NCI-H774 (cell line): Measurements from ENCODE around the gene GNPAT.

ENCODE experiments used
- DNase-seq: peaks from one replicate; lab custom pipeline; 2025; lab: John Stamatoyannopoulos, UW

Gene GNPAT

DNA sequence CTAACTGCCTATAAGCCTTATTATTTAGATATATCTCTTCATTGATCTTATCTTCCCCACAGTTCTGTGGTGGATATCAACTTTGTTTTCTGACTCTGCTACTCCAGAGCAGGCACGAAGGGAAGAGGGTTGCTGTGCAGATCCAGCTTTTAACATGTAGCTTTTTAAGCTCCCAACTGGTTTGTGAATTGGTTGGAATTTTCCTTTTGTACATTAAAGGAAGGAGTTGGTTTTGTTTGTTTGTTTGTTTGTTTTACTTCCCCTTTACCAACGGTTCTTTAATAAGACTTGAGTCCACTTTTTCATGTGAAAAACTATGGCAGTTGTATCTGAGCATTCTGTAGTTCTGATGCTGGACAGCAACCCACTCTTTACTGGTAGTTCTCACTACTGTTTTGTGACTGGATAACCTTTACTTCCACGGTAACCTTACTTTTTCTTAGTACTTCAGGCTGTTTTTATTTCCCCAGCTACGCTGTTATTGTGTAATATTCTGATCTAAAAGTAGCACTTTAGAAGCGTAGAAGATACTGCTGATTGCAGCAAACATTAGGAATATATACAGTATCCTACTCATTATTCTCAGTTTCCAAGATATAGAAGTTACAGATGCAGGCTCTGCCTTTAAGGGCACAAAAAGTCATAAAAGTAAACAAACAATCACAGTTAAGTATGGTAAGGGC is 1.6 kb downstream of the GNPAT start:
- DNase-seq, result no peak

DNA sequence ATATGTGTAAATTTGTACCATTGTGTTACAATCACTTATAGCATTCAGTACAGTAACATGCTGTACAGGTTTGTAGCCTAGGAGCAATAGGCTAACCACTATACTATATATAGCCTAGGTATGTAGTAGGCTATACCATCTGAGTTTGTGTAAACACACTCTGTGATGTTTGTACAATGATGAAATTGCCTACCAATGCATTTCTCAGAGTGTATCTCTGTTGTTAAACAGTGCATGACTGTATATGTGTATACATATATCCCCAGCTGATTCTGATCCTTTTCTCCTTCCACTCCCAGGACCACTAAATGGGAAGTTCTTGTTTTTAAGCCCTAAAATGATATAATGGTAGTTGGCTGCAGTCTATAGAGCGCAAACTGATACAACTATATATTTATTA is 7.8 kb downstream of the GNPAT start:
- DNase-seq, result no peak

DNA sequence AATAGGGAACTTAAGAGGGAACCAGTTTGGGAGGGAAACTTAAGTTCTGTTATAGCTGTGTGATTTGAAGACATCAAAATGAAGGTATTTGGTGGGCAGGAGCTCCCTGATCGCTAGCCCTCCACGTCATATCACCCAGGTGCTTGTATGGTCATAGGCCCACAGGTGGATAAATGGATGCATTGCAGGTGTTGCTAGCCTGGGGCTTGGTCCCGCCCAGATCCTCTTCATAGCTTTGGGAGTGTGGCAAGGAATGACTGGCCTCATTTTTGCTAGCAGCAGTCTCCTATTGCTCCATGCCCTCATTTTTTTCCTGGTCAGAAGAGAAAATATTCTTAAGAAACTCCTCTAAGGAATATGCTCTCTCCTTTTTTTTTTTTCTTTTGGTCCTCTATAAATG is 11.3 kb downstream of the GNPAT start:
- no peak for DNase-seq

DNA sequence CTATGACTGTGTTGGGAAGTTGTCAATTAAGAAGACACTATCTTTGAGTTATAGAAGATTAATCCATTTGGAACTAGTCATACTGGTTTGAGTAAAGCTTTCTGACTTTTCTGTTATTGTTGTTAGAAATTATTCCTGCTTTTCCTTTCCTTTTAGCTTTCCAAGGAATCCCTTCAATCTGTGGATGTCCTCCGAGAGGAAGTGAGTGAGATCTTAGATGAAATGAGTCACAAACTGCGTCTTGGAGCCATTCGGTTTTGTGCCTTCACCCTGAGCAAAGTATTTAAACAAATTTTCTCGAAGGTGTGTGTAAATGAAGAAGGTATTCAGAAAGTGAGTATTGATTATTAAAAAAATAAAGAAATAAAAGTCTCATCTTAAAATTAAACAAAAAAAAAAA is 19.3 kb downstream of the GNPAT start:
- DNase-seq, result no peak

DNA sequence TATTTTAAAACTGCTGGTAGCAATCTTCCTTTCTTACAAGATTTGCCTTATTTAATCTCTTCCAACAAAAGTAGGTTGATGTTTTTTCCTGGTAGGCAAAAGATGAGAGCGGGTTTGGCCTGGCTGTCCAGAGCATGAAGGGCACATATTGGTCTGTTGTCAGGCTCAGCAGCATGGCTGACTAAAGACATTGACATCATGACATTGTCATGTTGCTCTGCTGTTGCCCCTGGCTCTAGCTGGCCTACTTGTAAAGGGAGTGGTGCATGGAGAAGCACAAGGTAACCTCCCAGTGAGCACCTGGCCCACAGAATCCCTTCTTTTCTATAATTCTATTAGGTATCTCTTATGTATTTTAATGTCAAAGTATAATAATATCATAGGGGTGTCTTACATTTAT is 23.6 kb downstream of the GNPAT start:
- DNase-seq, result no peak

DNA sequence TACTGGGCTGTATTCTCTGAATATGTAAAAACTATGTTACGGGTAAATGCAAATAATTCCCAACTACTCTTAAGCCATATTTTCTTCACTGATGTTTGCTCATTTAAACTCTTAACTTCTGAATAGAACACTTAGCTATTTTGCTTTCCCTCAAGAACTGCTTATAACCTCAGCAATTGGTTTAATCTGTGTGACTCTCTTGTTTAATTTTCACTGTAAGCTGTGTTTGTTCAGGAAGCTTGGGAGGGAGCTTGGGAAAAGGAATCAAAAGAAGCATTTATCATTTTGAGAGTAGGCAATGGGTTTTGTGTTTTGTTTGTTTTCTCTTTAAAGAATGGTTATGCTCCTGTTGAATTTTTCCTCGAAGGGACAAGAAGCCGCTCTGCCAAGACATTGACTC is 24.4 kb downstream of the GNPAT start:
- DNase-seq, result peak; percentile 3

DNA sequence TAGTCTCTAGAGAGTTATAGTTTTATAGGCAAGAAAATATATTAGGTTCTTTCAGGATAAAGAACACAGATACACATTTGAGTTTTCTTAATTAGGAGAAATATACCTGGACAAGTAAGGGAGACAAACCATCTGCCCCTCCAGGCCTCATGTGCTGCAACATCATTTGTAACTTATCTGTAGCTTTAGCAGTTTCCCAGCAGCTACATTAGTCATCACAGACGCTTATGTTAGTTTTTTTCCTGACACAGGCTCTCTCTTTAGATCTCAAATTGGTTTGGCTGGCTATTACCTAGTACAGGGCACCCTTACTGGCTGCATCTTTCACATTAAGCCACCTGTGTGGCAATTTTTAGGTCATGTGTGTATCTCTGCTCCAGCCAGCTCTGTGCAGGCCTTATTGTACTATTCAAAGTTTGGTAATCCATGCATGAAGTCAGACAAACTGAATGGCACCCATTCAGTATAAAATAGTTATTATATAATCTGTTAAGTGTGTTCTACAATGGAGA is 25.9 kb downstream of the GNPAT start:
- no peak for DNase-seq

DNA sequence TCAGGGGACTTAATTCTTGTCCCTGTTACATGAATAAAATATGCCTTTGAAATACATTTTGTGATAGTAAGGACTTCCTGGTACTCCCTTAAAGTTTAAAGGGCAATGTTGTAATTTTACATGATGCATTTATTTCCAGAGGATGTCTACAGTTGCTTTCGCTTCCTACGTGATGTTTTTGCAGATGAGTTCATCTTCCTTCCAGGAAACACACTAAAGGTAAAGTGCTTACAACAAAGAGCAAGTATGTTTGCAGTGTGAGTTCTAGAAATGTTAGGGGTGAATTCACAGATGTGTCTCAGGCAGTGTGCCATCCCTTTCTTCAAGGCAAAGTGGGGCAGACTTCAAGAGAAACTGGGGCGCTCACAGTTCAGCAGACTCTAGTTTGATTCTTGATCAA is 31.2 kb downstream of the GNPAT start:
- DNase-seq, result no peak

DNA sequence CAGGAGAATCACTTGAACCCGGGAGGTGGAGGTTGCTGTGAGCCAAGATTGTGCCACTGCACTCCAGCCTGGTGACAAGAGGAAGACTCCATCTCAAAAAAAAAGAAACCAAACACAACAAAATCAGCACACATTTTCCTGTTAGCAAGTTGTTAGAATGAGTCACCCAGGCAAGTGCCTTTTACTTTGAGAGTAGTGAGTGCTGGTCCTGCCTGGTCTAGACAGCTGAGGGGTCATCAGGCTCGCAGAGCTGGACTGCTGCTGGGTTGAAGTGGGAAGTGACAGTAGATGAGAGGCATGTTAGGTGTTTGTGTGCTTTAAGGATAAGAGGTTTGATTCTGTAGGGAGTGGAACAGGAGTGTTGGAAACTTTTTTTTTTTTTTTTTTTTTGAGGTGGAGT is 31.9 kb downstream of the GNPAT start:
- no peak for DNase-seq

DNA sequence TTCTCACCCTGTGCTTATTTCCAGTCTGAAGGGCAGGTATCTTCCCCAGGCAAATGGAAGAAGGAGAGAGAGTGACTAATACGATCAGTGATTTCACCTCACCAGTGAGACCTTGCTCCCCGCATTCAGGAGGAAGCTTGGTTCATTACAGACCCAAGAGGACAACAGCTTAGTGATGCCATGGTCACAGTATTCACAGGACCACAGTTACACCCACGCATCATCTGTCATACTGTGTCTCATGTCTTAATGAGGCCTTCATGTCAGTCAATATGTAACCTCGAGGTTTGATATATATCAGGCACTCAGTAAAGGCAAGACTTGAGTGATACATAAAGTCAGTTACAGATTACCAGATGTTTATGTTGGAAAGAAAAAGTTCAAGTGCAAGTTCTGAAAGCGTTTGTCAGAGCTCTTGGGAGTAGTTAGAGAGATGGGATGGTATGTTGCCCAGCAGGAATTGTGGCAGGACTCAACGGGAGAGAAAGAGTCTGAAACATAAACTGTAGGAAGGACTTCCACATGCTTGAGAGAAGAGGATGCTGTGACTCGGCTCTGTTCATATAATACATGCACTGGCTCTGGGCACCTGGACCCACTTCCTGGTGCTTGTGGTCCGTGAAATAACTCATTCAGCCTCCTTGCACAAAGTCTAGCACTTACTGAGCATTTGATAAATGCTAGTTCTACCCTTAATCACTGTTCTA is 33.3 kb downstream of the GNPAT start:
- DNase-seq, result no peak

DNA sequence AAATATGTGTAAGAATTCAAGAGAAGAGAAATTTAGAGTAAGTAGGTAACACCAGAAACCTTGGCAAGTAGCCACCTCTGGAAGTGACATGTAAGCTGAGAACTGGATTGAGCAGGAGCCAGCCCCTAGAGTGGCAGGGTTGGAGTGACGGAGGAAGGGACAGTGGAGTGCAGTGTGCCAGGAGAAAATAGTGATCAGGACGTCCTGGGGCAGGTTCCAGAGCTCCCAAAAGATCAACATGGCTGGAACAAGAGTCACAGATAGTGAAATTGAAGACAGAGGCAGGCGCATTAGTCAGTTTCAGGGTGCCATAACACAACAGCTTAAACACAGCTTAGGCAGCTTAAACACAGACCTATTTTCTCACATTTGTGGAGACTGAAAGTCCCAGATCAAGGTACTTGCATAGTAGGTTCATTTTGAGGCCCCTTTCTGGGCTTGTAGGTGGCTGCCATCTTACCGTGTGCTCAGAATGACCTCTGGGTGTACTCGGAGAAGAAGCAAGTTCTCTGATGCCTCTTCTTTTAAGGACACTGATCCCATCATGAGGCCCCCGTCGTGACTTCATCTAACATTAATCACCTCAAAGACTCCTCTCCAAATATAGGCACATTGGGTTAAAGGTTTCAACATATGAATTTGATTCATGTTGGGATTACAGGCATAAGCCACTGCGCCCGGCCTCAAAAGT is 37.2 kb downstream of the GNPAT start:
- DNase-seq, result no peak

DNA sequence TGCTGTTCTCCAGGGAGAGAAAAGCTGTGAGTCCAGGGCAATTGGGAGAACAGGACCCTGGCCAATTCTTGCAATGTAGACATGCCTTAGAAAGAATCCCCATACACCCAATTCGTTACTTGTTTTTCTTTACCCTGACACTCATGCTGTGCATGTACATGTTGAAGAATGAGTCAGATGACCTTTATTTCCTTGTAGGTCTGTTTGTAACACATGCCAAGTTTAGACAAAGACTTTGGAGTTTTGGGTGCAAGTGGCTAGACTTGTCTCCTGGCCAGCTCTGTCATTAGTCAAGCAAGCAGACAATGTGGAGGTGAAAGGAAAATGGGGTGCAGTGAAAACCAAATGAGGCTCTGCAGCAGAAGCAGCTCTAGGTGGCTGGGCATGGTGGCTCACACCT is 38.1 kb downstream of the GNPAT start:
- DNase-seq, result no peak

DNA sequence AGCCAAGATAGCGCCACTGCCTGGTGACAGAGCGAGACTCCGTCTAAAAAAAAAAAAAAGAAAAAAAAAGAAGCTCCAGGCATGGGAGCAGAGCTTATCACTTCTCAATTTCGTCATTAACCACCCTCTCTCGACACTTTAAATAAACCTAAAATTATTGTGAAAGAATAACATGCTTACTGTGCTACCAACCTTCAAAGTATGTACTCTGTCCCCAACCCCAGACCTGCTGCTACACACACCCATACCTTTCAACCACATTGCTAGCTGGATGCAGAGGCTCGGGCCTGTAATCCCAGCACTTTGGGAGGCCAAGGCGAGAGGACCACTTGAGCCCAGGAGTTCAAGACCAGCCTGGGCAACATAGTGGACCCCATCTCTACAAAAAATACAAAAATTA is 38.7 kb downstream of the GNPAT start:
- no peak for DNase-seq

DNA sequence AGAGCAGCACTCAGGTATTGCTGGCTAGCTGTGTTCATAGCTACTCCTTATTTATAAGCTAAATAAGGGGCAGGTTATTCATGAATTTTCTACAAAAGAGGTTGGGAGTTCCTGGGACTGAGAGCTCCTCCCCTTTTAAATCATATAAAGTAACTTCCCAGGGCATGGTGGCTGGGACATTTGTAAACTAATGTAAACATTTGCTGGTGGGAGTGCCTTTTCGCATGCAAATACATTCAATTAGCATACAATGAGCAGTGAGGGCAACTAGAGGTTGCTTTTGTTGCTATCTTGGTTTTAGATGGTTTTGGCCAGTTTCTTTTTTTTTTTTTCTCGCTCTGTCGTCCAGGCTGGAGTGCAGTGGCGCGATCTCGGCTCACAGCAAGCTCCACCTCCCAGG is 43.4 kb downstream of the GNPAT start:
- no peak for DNase-seq

DNA sequence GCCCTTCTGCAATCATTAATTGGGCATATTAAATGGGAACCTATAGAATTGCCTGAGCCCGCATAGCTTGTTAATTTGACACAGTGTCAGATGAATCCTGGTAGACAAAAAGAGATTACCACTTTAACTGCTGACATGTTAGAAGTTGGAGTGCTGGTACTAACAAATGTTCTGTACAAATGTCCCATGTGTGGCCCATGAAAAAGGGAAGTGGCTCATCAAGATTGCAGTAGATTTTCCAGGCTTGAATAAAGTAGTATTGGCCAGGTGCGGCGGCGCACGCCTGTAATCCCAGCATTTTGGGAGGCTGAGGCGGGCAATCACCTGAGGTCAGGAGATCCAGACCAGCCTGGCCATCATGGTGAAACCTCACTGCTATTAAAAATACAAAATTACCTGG is 45.6 kb downstream of the GNPAT start:
- no peak for DNase-seq

DNA sequence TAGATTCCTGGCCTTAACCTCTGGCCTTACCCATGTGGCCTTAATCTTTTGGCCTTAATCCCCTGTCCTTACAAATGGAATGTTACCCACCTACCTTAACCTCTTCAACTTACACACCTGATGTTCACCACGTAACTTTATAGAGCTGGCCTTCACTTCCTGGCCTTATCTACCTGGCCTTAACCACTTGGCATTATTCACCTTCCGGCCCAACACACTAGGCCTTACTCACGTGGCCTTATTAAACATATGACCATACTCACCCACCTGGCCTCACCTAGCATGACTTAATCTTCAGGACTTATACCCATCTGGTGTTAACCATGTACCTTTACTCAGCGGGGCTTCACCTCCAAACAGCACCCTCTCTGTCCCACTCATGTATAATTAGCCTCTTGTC is 54.9 kb downstream of the GNPAT start:
- no peak for DNase-seq

DNA sequence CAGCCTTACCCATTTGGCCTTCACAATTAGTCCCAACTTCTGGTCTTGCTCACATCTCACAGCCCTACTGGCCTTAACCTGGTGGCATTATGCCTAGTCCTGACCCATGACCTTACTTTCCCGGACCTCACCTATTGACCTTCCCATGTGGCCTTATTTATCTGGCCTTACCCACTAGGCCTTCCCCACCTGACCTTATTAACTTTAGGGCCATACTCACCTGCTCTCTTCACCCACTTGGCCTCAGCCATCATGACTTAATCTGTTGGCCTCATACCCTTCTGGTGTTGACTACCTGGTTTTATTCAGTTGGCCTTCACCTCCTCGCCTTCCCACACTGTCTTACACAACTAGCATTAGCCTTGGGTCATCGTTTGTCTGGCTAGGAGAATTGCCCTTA is 61.0 kb downstream of the GNPAT start:
- DNase-seq, result no peak

DNA sequence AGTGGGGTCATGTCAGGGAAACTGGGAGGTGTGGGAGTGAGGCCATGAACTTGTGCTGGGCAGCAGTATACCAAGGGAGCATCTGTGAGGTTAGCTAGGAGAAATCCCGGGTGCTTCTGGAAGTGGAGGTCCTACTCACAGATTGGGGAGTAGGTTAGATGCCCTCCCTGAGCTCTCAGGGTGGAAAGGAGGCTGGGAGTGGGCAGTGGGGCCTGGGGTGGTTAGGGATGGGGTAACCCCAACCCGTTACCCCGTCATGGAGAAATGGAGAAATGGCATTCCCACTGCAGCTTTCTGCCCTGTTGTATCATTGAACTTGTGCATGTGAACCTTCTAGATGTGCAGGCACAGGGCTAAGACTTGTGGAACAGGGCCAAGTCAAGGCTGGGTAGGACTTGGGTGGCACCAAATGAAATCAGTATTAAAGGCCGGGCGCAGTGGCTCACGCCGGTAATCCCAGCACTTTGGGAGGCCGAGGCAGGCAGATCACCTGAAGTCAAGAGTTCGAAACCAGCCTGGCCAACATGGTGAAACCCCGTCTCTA is 69.5 kb downstream of the GNPAT start:
- no peak for DNase-seq

DNA sequence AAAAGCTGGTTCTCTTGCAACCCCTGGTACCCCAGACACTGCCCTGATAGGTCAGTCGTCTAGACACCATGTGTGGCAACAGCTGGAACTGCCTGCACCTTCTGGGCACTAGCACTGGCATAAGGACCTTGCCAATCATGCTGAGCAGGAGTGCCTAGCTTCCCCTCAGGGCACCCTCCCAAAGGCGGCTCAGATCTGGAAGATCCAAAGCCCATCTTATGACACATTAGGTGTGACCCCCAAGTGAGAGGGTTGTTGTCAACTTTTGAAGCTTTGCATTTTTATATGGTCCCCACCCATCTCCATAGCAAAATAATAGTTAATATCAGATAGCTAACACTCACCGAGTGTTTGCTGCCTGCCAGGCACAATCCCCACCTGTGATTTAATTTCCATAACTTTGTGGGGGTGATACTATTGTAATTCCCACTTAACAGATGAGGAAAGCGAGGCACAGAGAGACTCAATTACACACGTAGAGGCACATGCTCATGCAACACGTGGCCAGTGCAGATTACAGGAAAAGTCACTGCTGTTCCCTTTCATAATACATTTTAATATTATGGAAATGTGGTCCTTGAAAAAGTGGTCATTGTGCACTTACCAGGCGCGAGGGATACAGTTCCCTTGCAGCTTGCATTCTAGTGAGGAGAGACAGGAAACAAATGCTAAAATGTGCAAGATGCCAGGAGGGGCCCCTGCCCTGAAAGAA is 70.9 kb downstream of the GNPAT start:
- DNase-seq, result no peak

DNA sequence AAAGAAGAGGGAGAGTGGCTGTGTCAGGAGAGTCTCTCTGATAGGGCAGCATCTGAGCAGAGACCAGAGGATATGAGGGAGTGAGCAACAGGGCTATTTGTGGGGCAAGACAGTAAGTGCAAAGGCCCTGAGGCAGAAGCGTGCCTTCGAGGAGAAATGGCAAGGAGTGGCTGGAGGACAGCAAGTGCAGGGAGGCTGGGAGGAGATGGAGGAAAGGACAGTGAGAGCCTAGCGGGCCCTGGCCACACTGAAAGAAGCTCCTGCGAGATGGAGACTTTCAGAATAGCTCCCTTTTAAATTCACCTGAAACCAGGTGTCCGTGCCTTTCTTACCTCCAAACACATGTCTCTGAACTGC is 71.4 kb downstream of the GNPAT start:
- DNase-seq, result no peak

DNA sequence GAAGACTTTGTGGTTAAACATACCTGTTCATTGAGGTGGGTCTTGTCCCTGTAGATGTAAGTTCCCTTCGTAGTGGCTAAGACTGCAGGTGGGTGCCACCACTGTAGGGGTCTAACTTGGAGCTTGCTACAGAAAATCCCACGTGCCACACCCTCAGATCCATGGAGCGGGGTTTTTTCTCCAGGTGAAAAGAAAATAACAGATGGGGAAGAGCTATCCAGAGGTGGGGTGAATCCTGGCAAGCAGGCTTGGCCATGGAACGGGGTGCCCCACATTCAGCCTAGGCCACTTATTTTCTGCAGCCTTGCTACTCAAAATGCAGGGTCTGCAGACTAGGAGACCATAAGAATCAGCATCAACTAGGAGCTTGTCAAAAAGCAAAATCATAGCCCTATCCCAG is 72.6 kb downstream of the GNPAT start:
- DNase-seq, result no peak

DNA sequence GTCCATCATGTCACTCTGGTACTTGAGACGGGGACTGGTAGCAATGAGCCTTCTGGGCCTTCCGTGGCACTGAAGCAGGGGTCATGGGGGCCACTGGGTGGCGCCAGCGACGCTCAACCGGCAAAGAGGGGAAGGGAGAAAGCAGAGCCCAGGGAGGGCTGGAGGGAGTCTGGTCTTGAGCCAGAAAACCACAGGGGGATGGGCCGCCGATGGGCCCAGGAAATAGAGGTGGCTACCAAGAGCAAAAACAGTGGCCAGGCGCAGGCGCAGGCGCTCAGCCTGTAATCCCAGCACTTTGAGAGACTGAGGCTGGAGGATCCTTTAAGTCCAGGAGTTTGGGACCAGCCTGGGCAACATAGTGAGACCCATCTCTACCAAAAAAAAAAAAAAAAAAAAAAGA is 74.9 kb downstream of the GNPAT start:
- no peak for DNase-seq
